Coronary artery (tissue), 2 donors: ENCODE results near the gene TCEA2.

Experiments used
- DNase-seq: peaks from one replicate; pipeline ENCODE4 v3.0.0-alpha.2; 2017; ENCODE audit warnings: low spot score
- H3K27ac ChIP-seq, 2 donors: fragments of 200-600 bp; sonication (generic); one replicate each; pipeline ENCODE4 v1.5.1; 2016 to 2019
- H3K4me3 ChIP-seq: fragments of 200-600 bp; sonication (generic); 2 replicates; pipeline ENCODE4 v1.5.1; 2016; ENCODE audit warnings: mild to moderate bottlenecking, moderate library complexity
- TF ChIP-seq, protein P1 (sequence below): fragments of 200-600 bp; sonication (generic); IDR thresholded peaks from one replicate; pipeline ENCODE4 v1.5.1; 2019; ENCODE audit warnings: antibody characterized with exemption

Gene TCEA2

DNA sequence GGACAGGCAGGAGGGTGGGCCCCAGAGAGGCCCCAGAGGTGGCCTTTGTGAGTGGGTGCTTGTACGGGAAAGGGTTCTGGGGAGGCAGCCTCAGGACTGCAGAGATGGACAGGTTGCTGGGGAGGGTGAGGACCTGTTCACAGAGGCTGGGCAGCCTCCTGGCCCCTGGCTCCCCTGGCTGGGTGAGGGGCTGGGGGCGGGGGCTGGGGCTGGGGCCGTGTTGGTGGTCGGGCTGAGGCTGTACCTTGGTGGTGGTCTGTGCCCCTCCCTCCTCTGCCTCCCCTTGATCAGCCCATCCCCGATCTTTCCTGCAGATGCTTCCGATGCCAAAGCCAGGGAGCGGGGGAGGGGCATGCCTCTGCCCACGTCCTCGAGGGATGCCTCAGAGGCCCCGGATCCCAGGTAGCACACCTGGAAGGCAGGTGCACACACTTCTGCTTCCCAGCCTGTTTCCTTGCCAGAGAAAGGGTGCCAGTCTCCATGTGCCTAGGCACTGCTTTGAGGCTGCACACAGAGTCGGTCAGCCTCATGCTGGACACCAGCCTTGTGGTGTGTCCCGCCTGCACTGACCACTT is 4.8 kb downstream of the TCEA2 start:
- H3K27ac ChIP-seq: no peak overlapping the region
- TF ChIP-seq, protein P1, sequence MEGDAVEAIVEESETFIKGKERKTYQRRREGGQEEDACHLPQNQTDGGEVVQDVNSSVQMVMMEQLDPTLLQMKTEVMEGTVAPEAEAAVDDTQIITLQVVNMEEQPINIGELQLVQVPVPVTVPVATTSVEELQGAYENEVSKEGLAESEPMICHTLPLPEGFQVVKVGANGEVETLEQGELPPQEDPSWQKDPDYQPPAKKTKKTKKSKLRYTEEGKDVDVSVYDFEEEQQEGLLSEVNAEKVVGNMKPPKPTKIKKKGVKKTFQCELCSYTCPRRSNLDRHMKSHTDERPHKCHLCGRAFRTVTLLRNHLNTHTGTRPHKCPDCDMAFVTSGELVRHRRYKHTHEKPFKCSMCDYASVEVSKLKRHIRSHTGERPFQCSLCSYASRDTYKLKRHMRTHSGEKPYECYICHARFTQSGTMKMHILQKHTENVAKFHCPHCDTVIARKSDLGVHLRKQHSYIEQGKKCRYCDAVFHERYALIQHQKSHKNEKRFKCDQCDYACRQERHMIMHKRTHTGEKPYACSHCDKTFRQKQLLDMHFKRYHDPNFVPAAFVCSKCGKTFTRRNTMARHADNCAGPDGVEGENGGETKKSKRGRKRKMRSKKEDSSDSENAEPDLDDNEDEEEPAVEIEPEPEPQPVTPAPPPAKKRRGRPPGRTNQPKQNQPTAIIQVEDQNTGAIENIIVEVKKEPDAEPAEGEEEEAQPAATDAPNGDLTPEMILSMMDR: no peak
- no peak overlapping the region for H3K4me3 ChIP-seq
- DNase-seq: no peak

DNA sequence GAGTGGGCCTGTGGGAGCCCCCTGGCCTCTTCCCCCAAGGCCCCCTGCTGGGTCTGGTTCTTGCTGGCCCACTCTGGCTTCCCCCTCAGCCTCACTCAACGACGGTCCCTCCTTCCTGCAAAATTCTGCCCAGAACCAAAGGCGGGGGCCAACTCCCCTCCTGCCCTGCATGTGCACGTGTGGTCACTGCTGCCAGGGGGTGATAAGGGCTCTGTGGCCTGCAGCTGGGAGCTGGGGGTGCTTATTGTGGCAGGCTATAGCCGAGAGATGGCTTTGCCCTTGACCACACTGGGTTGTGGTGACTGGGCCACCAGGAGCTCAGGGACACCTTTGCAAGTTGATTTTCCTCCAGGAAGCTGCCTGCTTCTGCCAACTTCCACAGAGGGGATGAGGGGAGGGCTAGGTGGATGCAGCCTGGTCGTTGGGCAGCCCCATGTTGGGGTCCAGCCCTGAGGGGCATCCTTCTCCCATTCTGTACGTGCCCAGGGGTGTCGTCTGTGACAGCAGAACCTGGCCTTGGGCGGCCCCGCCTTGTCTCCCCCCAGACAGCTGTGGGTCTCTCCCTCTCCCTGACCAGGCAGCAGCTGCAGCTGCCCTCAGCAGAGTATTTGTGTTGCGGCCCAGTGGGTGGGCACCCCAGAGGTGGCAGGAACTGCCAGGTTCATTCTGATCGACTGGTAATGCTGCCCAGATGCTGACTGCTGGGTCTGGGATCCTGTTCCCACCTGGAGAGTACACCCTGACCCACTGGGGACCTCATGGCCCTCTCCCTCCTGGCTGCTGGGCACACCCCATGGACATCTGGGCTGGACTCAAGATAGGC is 5.6 kb downstream of the TCEA2 start:
- H3K27ac ChIP-seq: no peak overlapping the region
- DNase-seq: no peak
- TF ChIP-seq, protein P1: no peak
- H3K4me3 ChIP-seq: no peak overlapping the region

DNA sequence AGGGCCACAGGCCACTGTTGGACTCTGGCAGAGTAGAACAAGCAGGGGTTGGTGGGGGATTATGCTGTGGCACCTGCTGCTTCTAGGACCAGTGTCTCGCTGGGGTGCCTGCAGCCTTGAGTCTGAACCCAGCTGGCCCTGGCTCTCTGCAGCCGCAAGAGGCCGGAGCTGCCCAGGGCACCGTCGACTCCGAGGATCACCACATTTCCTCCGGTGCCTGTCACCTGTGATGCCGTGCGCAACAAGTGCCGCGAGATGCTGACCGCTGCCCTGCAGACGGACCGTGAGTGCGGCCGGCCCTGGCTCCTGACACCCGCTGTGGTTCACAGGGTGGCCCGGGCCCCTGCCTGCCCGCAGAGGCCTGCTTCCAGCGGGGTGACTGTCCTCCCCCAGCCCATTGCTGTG is 6.2 kb downstream of the TCEA2 start:
- DNase-seq: no peak
- H3K4me3 ChIP-seq: no peak overlapping the region
- TF ChIP-seq, protein P1: no peak

DNA sequence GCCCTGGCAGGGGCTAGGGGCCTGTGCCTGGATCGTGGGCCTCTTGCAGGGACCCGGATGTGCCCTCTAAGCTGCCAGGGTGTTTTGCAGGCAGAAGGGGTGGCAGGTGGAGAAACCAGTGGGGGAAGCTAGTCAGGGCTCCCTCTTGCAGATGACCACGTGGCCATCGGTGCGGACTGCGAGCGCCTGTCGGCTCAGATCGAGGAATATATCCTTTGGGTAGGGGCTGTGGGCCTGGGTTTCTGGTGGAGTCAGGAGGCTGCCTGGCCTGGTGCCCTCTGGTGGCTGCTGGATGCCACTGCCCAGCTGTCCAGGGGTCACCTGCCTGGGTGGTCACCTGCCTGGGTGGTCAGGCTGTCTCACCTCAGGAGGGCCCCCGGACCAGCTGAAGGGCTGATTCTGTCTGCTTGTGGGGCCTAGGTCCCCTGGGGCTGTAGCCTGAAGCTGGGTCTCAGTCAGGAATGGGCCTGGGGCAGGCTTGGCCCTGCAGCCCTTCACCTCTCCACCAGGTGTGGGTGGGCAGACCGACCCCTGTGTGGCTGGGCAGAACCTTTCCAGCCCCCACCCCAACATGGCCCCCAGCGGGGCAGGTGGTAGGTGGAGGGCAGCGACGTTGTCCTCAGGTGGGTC is 6.7 kb downstream of the TCEA2 start:
- DNase-seq: no peak
- Histone ChIP-seq H3K27ac (no peak overlapping the region), H3K4me3 (no peak overlapping the region)
- TF ChIP-seq, protein P1: peak; percentile 36

More for the DNA sequence above, 6.2 kb downstream of the TCEA2 start:
- H3K27ac ChIP-seq: no peak overlapping the region

DNA sequence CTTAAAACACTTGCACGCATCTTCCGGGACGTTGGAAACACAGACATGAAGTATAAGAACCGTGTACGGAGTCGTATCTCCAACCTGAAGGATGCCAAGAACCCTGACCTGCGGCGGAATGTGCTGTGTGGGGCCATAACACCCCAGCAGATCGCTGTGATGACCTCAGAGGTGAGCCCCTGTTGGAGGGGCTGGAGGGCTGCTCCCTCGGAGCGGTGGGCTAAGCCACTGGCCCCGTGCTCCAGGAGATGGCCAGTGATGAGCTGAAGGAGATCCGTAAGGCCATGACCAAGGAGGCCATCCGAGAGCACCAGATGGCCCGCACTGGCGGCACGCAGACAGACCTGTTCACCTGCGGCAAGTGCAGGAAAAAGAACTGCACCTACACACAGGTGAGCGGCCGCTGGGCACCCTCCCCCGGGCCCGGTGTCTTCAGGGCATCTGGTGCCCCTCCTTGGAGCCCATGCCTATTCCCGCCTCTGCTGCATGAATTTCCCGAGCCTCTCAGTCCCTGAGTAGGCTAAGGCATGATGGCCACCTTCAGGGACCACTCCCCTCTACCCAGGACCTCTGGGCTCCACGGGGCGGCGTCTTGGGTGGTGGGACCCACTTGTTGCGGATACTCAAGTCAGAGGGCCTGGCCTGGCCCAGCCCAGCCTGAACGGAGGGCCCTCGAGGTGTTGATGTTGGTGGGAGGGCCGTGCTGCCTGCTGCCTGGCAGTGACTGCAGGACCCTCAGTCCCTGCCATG is 7.4 kb downstream of the TCEA2 start:
- Histone ChIP-seq H3K4me3 (no peak overlapping the region), H3K27ac (no peak overlapping the region)
- no peak for DNase-seq
- TF ChIP-seq, protein P1: no peak

DNA sequence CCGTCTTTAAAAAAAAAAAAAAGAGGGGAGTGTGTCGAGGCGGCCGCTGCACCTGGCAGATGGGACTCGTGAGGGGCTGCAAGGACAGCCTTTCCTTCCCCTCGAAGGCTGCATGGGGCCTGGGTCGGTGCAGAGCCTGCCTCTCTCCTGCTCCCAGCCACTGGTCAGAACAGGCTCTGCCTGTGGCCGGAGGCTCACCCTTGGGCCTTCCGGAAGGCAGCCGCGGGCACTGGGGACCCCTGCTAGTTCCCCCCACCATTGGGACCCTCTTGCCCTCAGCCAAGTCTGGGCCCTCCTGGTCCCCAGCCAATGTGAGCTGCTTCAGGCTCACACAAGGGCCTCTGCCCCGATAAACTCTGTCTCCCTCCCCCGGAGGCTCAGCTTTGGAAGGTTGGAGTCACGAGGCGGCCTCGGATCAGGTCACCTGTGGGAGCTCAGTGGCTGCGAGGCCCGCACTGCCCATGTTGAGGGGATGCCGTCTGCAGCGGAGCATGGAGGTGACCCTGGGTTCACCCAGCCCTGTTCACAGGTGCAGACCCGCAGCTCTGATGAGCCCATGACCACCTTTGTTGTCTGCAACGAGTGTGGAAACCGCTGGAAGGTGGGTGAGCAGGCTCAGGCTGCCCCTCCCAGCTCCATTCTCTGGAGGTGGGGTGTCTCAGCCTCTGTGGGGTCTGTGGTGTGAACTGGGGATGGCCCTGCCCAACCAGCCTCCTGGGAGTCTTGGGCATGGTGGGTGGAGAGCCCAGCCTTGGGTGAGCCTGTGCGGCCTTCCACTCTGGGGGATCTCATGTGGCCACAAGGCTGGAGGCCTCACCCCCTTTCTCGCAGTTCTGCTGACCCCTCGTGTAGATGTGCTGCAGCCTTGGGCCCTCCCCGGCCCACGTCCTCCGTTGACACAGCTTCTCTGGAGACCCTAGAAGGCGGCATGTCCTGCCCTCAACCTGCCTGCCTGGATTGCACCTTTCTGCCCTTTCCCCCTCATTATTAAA is 8.6 kb downstream of the TCEA2 start:
- DNase-seq: no peak
- TF ChIP-seq, protein P1: no peak
- Histone ChIP-seq H3K27ac (no peak overlapping the region), H3K4me3 (no peak overlapping the region)
